GM21529 (cell line): Measurements from ENCODE around the gene SELPLG.
A peak's percentile ranks its signal among the peaks of the same experiment; 100 is the strongest.
"Not testable (repeated sequence)": the region's sequence is repeated elsewhere in the genome, so short reads cannot be mapped to it uniquely, and the experiment has no call there.

Experiments
- ATAC-seq: cut with Tn5 transposase; IDR thresholded peaks from one replicate; pipeline ENCODE4 v1.9.1; 2021; ENCODE audit not compliant: unreplicated experiment

The SELPLG gene

GRCh38 chr12:108633534-108634248, at the start of gene SELPLG:
SELPLG (minus strand) TSS chr12:108633894; CDS start chr12:108624307, 9,587 bp downstream.
- peak; percentile 47 for ATAC-seq

GRCh38 chr12:108681317-108681716, 47.6 kb upstream of the SELPLG start:
- no peak for ATAC-seq

GRCh38 chr12:108679106-108679681, 45.5 kb upstream of the SELPLG start:
- ATAC-seq = no peak

GRCh38 chr12:108678104-108678730, 44.5 kb upstream of the SELPLG start:
- no peak for ATAC-seq

GRCh38 chr12:108677381-108677780, 43.7 kb upstream of the SELPLG start:
- no peak for ATAC-seq

- ATAC-seq = no peak
These were observed 43.0 kb upstream of the SELPLG start for GRCh38 chr12:108676707-108677106.

- no peak for ATAC-seq
These were observed 42.1 kb upstream of the SELPLG start for GRCh38 chr12:108675792-108676191.

- no peak for ATAC-seq
These were observed 38.4 kb upstream of the SELPLG start for GRCh38 chr12:108672054-108672453.

- no peak for ATAC-seq
These were observed 37.4 kb upstream of the SELPLG start for GRCh38 chr12:108671110-108671509.

- ATAC-seq = no peak
These were observed 36.5 kb upstream of the SELPLG start for GRCh38 chr12:108670066-108670631.

- no peak for ATAC-seq
These were observed 34.8 kb upstream of the SELPLG start for GRCh38 chr12:108668542-108668941.

GRCh38 chr12:108668063-108668462, 34.4 kb upstream of the SELPLG start:
- ATAC-seq = no peak

GRCh38 chr12:108667349-108667748, 33.7 kb upstream of the SELPLG start:
- ATAC-seq = no peak

- no peak for ATAC-seq
These were observed 32.7 kb upstream of the SELPLG start for GRCh38 chr12:108666401-108666881.

GRCh38 chr12:108665608-108666202, 32.0 kb upstream of the SELPLG start:
- no peak for ATAC-seq

- peak; percentile 73 for ATAC-seq
These were observed 30.9 kb upstream of the SELPLG start for GRCh38 chr12:108664338-108665258.

GRCh38 chr12:108663324-108664015, 29.8 kb upstream of the SELPLG start:
- no peak for ATAC-seq

- not testable (repeated sequence) for ATAC-seq
These were observed 24.4 kb upstream of the SELPLG start for GRCh38 chr12:108658115-108658514.

- no peak for ATAC-seq
These were observed 23.5 kb upstream of the SELPLG start for GRCh38 chr12:108657130-108657745.
